ENCODE measurements around the gene IRF6.

Gene IRF6

DNA sequence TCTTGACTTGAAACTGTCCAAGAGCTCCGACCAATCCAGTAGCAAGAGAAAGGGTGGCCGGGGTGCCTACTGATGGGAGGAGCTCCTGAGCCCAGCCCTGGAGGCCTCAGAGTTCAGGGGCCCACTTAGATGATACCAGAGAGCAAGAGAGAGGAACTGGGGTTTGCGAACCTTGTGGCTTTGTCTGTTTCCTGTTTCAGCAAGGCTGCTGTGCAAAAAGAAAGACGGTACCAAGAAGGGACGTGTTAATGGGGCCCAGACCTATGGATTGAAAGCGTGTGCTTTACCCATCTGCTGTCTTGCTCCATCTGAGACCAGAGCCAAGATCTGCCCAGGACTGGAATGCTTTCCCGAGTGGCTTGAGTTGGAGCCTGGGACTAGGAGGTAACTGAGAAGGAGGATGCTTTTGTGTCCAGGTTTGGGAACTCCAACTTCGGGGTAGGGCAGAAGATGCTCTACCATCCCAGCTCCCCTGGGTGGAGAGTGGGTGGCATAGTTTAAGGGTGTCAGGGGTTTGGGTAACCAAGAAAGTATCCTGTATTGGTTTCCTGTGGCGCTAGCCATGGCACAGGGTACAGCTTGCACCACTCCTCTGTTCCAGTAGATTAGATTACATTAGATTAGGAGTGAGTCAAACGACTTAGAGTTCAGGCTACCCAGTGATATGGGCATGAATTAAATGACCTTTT, 49.9 kb downstream of the IRF6 start, which contains the start of gene TRAF3IP3:
TSS of gene TRAF3IP3 (plus strand) at position 128 of the 689 bp plus-strand sequence. CDS start 3,987 bp downstream, outside the sequence.
- DNase-seq = peak; percentile 66 to 79 (median 79)

- peak; percentile 59 to 85 (median 64) for DNase-seq
Measured at GRCh38 chr1:209755256-209755655, 50.7 kb downstream of the IRF6 start.

- no peak for DNase-seq
Measured at GRCh38 chr1:209752890-209753289, 53.1 kb downstream of the IRF6 start.

- no peak for DNase-seq
Measured at GRCh38 chr1:209751627-209752231, 54.2 kb downstream of the IRF6 start.

GRCh38 chr1:209749670-209750323, 56.1 kb downstream of the IRF6 start:
- no peak for DNase-seq

- no peak for DNase-seq
Measured at GRCh38 chr1:209749205-209749604, 56.7 kb downstream of the IRF6 start.

- no peak for DNase-seq
Measured at GRCh38 chr1:209748620-209749019, 57.3 kb downstream of the IRF6 start.

DNA sequence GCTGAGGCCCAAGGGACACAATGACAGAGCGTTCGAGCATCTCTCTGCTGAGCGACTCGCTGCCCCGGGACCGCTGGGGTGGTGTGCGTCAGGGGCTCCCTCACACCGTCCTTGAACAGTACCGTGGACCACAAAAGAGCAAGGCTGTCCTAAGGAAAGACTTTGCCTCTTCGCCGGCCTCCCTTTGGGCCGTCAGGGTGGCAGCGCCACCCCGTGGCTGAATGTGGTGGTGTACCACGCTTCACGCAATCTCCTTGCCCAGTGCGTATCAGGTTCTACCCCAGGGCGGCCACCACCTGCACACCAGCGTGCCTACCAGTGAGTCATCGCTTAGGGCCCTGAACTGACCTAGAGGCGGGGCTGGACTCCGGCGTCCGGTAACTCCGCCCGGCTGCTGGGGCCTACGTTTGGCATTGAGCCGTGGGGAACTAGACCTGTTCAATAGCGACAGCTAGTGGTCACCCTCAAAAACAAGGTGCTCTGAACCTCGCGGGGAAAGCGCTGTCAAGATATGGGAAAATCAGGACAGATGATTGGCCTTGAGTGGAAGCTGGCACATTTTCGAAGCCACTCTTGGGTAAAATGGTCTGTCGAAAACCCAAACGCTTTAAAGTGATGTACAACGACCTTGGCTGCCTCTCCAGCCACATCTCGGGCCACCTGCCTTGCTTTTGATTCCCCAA, 58.2 kb downstream of the IRF6 start:
- DNase-seq = peak; percentile 86 to 89 (median 87)

- DNase-seq = peak in 1 of 3 donors; percentile 59
Measured at GRCh38 chr1:209746451-209747165, 59.3 kb downstream of the IRF6 start.

- no peak for DNase-seq
Measured at GRCh38 chr1:209743145-209743482, 62.8 kb downstream of the IRF6 start.

DNA sequence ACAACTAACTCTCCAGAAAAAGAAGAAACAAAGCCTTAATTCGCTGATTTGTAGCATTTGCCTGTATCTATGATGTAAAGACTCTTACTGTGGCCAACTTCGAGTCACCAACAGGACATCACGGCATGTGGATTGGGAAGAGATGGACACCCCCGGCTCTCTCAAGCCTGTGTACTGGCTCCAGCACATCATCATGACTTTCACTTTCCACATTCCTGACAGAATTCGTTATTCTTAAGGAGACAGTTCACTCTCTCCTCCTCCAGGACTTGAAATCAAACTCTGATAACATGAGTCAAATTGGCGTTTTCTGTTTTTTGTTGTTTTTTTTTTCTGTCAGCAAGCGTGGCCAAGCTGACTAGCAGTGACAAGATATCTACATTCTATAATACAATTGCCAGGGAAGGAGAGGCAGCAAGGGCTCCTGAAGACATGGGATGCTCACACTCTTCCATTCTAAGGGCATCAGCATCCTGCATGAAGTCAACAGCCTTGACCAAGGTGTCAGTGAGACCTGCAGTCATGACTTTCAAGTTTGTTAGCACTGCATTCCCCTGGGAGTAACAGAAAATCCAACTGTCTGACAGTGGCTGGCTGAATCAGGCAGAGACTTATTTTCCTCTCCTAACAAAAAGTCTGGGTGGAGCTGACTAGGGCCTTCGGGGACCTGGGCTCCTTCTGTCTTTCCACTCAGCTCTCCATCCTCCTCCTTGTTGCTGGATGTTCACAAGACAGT, 63.4 kb downstream of the IRF6 start:
- peak in 2 of 3 donors; percentile 57 to 70 for DNase-seq

GRCh38 chr1:209741889-209742288, 64.1 kb downstream of the IRF6 start:
- no peak for DNase-seq

- DNase-seq = no peak
Measured at GRCh38 chr1:209741193-209741592, 64.7 kb downstream of the IRF6 start.

GRCh38 chr1:209738270-209738669, 67.7 kb downstream of the IRF6 start:
- no peak for DNase-seq

- DNase-seq = no peak
Measured at GRCh38 chr1:209737118-209737505, 68.8 kb downstream of the IRF6 start.

GRCh38 chr1:209736490-209737117, 69.3 kb downstream of the IRF6 start:
- peak in 1 of 3 donors; percentile 65 for DNase-seq

All from suppressor macrophage treated with lipopolysaccharide for 1 hour (primary cell).